HepG2 (cell line): Measurements from ENCODE around the gene GZF1.

Source experiments
- ETV6 ChIP-seq: sonication (generic); formaldehyde crosslinking; conservative IDR thresholded peaks from 2 replicates; pipeline ENCODE4 v1.4.0; 2020; ENCODE audit warnings: missing genetic modification reagents
- FOXA1 ChIP-seq, 2 experiments: fragments of 450-650 bp in 1 of 2; sonication (generic) in 1 of 2; formaldehyde crosslinking in 1 of 2; IDR thresholded peaks; 2 replicates each; pipeline versions ENCODE4 v1.4.0 to v1.6.1; 2016 to 2020; ENCODE audit warnings: missing genetic modification reagents in 1 of 2
- JUND ChIP-seq: sonication (generic); formaldehyde crosslinking; IDR thresholded peaks from 2 replicates; pipeline ENCODE4 v1.8.0; 2022; ENCODE audit warnings: mild to moderate bottlenecking, missing genetic modification reagents
- MAFK ChIP-seq, 2 experiments: IDR thresholded peaks in 1 of 2; conservative IDR thresholded peaks in 1 of 2; 2 replicates each; pipeline ENCODE4 v1.6.1; 2011; ENCODE audit warnings: improper control_type of control experiment in 2 of 2, low read length in 2 of 2
- MXI1 ChIP-seq: IDR thresholded peaks from 3 replicates; pipeline ENCODE4 v1.6.1; 2012; ENCODE audit warnings: low read depth, low read length, inconsistent platforms, borderline replicate concordance
- NR3C1 ChIP-seq: sonication (generic); formaldehyde crosslinking; IDR thresholded peaks from 2 replicates; pipeline ENCODE4 v1.4.0; 2020; ENCODE audit warnings: missing genetic modification reagents
- POLR2A ChIP-seq, 2 experiments: IDR thresholded peaks; 2 replicates each; pipeline ENCODE4 v1.6.1; 2011; ENCODE audit warnings: low read depth in 2 of 2, low read length in 2 of 2, mild to moderate bottlenecking in 1 of 2, moderate library complexity in 1 of 2; ENCODE audit not compliant: insufficient read depth in 1 of 2
- SCMH1 ChIP-seq: sonication (generic); formaldehyde crosslinking; IDR thresholded peaks from 2 replicates; pipeline ENCODE4 v1.9.0; 2021; ENCODE audit warnings: missing genetic modification reagents, mild to moderate bottlenecking, borderline replicate concordance
- ZNF354B ChIP-seq: sonication (generic); formaldehyde crosslinking; IDR thresholded peaks from 2 replicates; pipeline ENCODE4 v1.8.0; 2022; ENCODE audit warnings: mild to moderate bottlenecking, missing genetic modification reagents
- ZNF883 ChIP-seq: sonication (generic); formaldehyde crosslinking; IDR thresholded peaks from 2 replicates; pipeline ENCODE4 v1.5.1; 2020; ENCODE audit warnings: mild to moderate bottlenecking, missing genetic modification reagents; ENCODE audit errors: not compliant biosample characterization
- ZSCAN31 ChIP-seq: sonication (generic); formaldehyde crosslinking; IDR thresholded peaks from 2 replicates; pipeline ENCODE4 v1.5.0; 2020; ENCODE audit warnings: low read depth, mild to moderate bottlenecking, missing genetic modification reagents
- TF ChIP-seq, protein P1 (sequence below): sonication (generic); formaldehyde crosslinking; IDR thresholded peaks from 2 replicates; pipeline ENCODE4 v1.5.1; 2020; ENCODE audit warnings: mild to moderate bottlenecking, missing genetic modification reagents, moderate library complexity
- TF ChIP-seq, protein P2 (sequence below): sonication (generic); formaldehyde crosslinking; IDR thresholded peaks from 2 replicates; pipeline ENCODE4 v1.5.0; 2020; ENCODE audit warnings: mild to moderate bottlenecking, missing genetic modification reagents, moderate library complexity

DNA sequence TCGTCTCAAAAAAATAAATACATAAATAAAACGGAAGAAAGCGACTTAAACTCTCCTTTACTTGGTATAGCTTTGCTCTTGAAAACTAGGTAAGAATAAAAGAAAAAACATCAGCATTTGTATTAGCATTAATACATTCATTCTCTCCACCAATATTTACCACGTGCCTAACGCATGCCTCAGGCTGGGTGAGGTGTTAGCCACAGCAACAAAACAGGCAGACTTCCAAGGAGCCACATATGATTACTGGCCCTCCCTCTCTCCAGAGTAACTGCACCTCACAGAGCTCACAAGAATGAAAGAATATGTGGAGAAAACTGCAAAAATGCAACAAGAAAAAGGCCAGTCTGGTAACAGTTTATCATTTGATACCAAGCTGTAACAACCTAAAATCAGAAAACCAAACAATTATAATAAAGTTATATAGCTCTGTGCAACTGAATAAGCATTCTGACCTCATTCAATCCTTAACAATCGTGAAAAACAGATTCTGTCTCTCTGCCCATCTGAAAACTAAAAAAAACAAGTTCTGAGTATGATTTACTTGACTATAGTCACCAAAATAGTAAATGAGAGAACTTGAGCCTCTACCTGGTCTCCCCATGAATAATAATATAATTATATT lies 54.1 kb downstream of the GZF1 start:
- TF ChIP-seq SCMH1 (CRISPR knock-in tag) (no peak), ZNF354B (CRISPR knock-in tag) (no peak), JUND (no peak), FOXA1 (IDR thresholded peaks at IDR 0.05) (no peak), FOXA1 (CRISPR knock-in tag; IDR thresholded peaks at IDR 0.05) (no peak), MAFK (conservative IDR thresholded peaks at IDR 0.05 in 1 of 2, IDR thresholded peaks at IDR 0.05 in 1 of 2; ENCODE audit: low read length in 2 of 2) (no peak), NR3C1 (CRISPR knock-in tag) (no peak), ETV6 (CRISPR knock-in tag) (no peak), ZNF883 (CRISPR knock-in tag) (no peak), ZSCAN31 (CRISPR knock-in tag) (no peak), POLR2A (IDR thresholded peaks at IDR 0.05; ENCODE audit: insufficient read depth in 1 of 2, low read depth in 2 of 2, low read length in 2 of 2) (no peak), MXI1 (no peak)
- TF ChIP-seq, protein P1, sequence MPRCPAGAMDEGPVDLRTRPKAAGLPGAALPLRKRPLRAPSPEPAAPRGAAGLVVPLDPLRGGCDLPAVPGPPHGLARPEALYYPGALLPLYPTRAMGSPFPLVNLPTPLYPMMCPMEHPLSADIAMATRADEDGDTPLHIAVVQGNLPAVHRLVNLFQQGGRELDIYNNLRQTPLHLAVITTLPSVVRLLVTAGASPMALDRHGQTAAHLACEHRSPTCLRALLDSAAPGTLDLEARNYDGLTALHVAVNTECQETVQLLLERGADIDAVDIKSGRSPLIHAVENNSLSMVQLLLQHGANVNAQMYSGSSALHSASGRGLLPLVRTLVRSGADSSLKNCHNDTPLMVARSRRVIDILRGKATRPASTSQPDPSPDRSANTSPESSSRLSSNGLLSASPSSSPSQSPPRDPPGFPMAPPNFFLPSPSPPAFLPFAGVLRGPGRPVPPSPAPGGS = no peak
- TF ChIP-seq, protein P2, sequence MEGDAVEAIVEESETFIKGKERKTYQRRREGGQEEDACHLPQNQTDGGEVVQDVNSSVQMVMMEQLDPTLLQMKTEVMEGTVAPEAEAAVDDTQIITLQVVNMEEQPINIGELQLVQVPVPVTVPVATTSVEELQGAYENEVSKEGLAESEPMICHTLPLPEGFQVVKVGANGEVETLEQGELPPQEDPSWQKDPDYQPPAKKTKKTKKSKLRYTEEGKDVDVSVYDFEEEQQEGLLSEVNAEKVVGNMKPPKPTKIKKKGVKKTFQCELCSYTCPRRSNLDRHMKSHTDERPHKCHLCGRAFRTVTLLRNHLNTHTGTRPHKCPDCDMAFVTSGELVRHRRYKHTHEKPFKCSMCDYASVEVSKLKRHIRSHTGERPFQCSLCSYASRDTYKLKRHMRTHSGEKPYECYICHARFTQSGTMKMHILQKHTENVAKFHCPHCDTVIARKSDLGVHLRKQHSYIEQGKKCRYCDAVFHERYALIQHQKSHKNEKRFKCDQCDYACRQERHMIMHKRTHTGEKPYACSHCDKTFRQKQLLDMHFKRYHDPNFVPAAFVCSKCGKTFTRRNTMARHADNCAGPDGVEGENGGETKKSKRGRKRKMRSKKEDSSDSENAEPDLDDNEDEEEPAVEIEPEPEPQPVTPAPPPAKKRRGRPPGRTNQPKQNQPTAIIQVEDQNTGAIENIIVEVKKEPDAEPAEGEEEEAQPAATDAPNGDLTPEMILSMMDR = no peak
